Ovary (tissue), 3 donors: ENCODE data around the gene RIMS1.

Experiments used
- CTCF ChIP-seq, 3 donors: fragments of 450-650 bp in 2 of 3; fragments of 200-600 bp in 1 of 3; IDR thresholded peaks; one replicate each; pipeline versions ENCODE4 v1.5.1 to v1.8.0; 2016 to 2022; ENCODE audit warnings: antibody characterized with exemption in 3 of 3, mild to moderate bottlenecking in 1 of 3
- EP300 ChIP-seq: sonication (generic); formaldehyde crosslinking; IDR thresholded peaks from one replicate; pipeline ENCODE4 v1.6.1; 2017; ENCODE audit warnings: antibody characterized with exemption
- POLR2A ChIP-seq: fragments of 450-650 bp; IDR thresholded peaks from one replicate; pipeline ENCODE4 v1.6.1; 2017; ENCODE audit warnings: antibody characterized with exemption, mild to moderate bottlenecking, moderate library complexity
- donor health status: DM: no; HTN: no; CAD: no.

GRCh38 chr6:72417759-72418158 lies 531.4 kb downstream of the RIMS1 start:
- TF ChIP-seq CTCF (IDR thresholded peaks at IDR 0.05) (no peak), EP300 (no peak), POLR2A (no peak)
